ENCODE results near the gene SPAG7.

DNA sequence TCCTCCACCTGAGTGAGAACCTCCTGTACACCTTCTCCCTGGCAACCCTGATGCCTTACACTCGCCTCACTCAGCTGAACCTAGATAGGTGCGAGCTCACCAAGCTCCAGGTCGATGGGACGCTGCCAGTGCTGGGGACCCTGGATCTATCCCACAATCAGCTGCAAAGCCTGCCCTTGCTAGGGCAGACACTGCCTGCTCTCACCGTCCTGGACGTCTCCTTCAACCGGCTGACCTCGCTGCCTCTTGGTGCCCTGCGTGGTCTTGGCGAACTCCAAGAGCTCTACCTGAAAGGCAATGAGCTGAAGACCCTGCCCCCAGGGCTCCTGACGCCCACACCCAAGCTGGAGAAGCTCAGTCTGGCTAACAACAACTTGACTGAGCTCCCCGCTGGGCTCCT is 34.9 kb downstream of the SPAG7 start:
- TF ChIP-seq, protein P1, sequence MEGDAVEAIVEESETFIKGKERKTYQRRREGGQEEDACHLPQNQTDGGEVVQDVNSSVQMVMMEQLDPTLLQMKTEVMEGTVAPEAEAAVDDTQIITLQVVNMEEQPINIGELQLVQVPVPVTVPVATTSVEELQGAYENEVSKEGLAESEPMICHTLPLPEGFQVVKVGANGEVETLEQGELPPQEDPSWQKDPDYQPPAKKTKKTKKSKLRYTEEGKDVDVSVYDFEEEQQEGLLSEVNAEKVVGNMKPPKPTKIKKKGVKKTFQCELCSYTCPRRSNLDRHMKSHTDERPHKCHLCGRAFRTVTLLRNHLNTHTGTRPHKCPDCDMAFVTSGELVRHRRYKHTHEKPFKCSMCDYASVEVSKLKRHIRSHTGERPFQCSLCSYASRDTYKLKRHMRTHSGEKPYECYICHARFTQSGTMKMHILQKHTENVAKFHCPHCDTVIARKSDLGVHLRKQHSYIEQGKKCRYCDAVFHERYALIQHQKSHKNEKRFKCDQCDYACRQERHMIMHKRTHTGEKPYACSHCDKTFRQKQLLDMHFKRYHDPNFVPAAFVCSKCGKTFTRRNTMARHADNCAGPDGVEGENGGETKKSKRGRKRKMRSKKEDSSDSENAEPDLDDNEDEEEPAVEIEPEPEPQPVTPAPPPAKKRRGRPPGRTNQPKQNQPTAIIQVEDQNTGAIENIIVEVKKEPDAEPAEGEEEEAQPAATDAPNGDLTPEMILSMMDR (IDR thresholded peaks at IDR 0.05), result no peak
- no peak for TF ChIP-seq POLR2AphosphoS5 (IDR thresholded peaks at IDR 0.05; ENCODE audit: low read depth, low read length)

Data from Panc1 (cell line).